ENCODE measurements around the gene MGP.

Gene MGP

DNA sequence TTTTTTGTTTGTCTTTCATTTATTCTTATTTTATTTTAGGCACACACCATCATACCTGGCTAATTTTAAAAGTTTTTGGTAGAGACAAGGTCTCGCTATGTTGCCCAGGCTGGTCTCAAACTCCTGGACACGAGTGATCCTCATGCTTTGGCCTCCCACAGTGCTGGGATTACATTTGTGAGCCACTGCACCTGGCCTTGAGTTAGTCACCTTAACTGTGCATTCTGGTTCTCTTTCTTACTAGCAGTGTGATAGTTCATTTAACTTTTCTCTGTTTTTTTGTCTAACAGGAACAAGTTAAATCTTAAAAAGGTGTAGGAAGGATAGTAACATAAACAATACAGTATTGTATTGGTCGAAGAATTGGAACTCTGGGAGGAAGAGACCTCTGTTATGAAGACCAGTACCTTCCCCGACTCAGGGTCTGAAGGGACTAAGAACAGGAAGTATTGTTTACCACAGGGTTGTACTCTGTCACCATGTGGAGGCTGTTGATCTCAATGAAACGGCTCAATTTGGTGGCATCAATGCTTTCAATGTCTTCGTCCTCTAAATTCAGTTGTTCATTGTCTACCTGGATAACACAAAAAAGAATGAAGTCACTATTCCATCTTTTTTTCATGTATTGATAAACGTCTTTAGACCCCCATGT, 34.9 kb upstream of the MGP start:
- in situ Hi-C loops (cut with HindIII; ENCODE audit: low pct_ligation_motif_present, low sequenced_read_pairs), result no loop called here
- H3K27ac ChIP-seq, result no peak overlapping the region
- H3K36me3 ChIP-seq (replicated peaks), result no peaks in the 10 kb centered on the region
- TF ChIP-seq, protein P1, sequence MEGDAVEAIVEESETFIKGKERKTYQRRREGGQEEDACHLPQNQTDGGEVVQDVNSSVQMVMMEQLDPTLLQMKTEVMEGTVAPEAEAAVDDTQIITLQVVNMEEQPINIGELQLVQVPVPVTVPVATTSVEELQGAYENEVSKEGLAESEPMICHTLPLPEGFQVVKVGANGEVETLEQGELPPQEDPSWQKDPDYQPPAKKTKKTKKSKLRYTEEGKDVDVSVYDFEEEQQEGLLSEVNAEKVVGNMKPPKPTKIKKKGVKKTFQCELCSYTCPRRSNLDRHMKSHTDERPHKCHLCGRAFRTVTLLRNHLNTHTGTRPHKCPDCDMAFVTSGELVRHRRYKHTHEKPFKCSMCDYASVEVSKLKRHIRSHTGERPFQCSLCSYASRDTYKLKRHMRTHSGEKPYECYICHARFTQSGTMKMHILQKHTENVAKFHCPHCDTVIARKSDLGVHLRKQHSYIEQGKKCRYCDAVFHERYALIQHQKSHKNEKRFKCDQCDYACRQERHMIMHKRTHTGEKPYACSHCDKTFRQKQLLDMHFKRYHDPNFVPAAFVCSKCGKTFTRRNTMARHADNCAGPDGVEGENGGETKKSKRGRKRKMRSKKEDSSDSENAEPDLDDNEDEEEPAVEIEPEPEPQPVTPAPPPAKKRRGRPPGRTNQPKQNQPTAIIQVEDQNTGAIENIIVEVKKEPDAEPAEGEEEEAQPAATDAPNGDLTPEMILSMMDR (IDR thresholded peaks at IDR 0.05; ENCODE audit: low read depth, low read length, missing control alignments), result no peak
- H3K4me3 ChIP-seq (ENCODE audit: low read depth, low read length), result no peak overlapping the region
- no peak for DNase-seq
- H3K27me3 ChIP-seq (replicated peaks), result no peaks in the 10 kb centered on the region

DNA sequence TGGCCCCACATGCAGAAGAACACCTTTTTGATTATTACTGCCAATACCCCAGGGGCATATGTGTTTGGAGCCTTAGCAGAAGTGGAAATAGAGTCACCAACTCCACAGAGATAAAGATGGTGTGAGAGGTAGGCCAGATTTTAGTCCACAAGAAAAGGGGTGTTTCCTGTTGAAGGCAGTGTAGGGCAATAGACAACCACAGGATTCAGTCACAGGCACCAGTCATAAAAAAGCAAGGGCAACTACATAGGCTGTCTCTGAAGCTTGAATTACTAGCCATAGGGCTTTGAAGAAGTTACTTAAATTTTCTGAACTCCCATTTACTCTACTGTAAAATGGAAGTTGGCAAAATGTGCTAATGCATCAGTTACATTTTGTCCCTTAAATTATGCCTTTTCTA, 33.8 kb upstream of the MGP start:
- no peak for DNase-seq
- no peak overlapping the region for H3K4me3 ChIP-seq (ENCODE audit: low read depth, low read length)
- H3K36me3 ChIP-seq (replicated peaks), result no peaks in the 10 kb centered on the region
- in situ Hi-C loops (cut with HindIII; ENCODE audit: low pct_ligation_motif_present, low sequenced_read_pairs), result no loop called here
- H3K27ac ChIP-seq, result no peak overlapping the region
- no peaks in the 10 kb centered on the region for H3K27me3 ChIP-seq (replicated peaks)
- TF ChIP-seq, protein P1 (IDR thresholded peaks at IDR 0.05; ENCODE audit: low read depth, low read length, missing control alignments), result no peak

DNA sequence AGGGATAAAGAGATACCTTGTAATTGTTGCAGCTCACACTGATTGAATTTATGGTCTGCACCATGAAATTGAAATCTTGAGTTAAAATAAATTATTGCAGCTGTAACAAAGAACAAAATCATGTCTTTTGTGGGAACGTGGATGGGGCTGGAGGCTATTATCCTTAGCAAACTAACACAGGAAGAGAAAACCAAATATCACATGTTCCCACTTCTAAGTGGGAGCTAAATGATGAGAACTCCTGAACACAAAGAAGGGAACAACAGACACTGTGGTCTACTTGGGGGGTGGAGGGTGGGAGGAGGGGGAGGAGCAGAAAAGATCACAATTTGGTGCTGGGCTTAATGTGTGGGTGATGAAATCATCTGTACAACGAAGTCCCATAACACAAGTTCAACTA, 30.1 kb upstream of the MGP start:
- H3K36me3 ChIP-seq (replicated peaks), result no peaks in the 10 kb centered on the region
- H3K27me3 ChIP-seq (replicated peaks), result no peaks in the 10 kb centered on the region
- no peak overlapping the region for H3K4me3 ChIP-seq (ENCODE audit: low read depth, low read length)
- no peak for DNase-seq
- TF ChIP-seq, protein P1 (IDR thresholded peaks at IDR 0.05; ENCODE audit: low read depth, low read length, missing control alignments), result no peak
- no peak overlapping the region for H3K27ac ChIP-seq
- in situ Hi-C loops (cut with HindIII; ENCODE audit: low pct_ligation_motif_present, low sequenced_read_pairs), result no loop called here

DNA sequence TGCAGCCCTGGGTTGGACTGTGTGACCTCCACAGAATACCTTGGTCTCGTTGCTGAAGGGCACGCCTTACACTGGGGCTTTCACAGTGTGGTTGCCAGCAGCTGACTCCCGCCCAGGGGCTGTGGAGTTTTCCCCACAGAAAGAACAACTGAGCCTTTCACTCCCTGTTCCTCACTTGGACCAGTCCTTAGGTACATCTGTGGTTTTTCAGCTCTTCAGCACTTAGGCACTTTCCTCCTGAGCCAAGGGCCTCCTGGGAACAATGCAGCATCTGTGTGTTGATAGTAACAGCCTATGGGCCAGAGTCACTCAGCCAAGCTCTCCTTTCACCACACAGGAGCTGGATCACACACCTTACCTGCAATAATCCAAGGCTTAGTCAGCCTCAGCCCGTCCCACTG, 27.7 kb upstream of the MGP start:
- Histone ChIP-seq H3K27me3 (replicated peaks) (no peaks in the 10 kb centered on the region), H3K4me3 (ENCODE audit: low read depth, low read length) (no peak overlapping the region), H3K27ac (no peak overlapping the region), H3K36me3 (replicated peaks) (no peaks in the 10 kb centered on the region)
- TF ChIP-seq, protein P1 (IDR thresholded peaks at IDR 0.05; ENCODE audit: low read depth, low read length, missing control alignments), result no peak
- DNase-seq, result no peak
- in situ Hi-C loops (cut with HindIII; ENCODE audit: low pct_ligation_motif_present, low sequenced_read_pairs), result no loop called here

DNA sequence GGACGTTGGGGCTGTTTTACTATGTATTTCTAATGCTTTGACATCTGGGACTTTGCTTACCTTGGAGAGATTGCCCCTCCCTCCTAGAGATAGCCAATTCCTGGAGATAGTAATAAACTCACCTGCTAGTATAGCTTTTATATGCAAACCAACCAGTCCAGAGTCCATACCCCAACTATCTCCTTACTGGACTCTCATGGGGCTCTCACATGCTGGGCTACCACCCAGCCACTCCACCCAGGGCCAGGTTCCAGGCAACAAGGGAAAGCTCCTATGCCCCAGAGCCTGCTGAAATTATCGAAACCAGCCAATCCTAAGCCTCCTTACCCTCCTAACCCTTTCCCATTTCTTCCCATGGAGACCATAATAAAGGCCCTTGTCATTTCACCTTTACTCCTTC, 25.5 kb upstream of the MGP start:
- in situ Hi-C loops (cut with HindIII; ENCODE audit: low pct_ligation_motif_present, low sequenced_read_pairs), result no loop called here
- H3K27me3 ChIP-seq (replicated peaks), result no peaks in the 10 kb centered on the region
- no peak overlapping the region for H3K4me3 ChIP-seq (ENCODE audit: low read depth, low read length)
- no peak overlapping the region for H3K27ac ChIP-seq
- no peaks in the 10 kb centered on the region for H3K36me3 ChIP-seq (replicated peaks)
- DNase-seq, result no peak
- TF ChIP-seq, protein P1 (IDR thresholded peaks at IDR 0.05; ENCODE audit: low read depth, low read length, missing control alignments), result no peak

Data from brain microvascular endothelial cell (primary cell).